C1 segment of cervical spinal cord (tissue), 14 donors: ENCODE measurements around the gene HNRNPA2B1.
"Not testable (repeated sequence)": the region's sequence is repeated elsewhere in the genome, so short reads cannot be mapped to it uniquely, and the experiment has no call there.

Experiments used
- DNase-seq, 14 donors: peaks; one replicate each; lab custom pipeline; 2025; lab: John Stamatoyannopoulos, UW

The HNRNPA2B1 gene

GRCh38 chr7:26147646-26148306 lies 52.8 kb downstream of the HNRNPA2B1 start:
- DNase-seq: not testable (repeated sequence)

- DNase-seq: no peak
Observed at GRCh38 chr7:26147030-26147429, 53.5 kb downstream of the HNRNPA2B1 start.

- DNase-seq: no peak
Observed at GRCh38 chr7:26145238-26145637, 55.3 kb downstream of the HNRNPA2B1 start.

GRCh38 chr7:26144184-26145080 lies 56.1 kb downstream of the HNRNPA2B1 start:
- DNase-seq: no peak

GRCh38 chr7:26143298-26144048 lies 57.1 kb downstream of the HNRNPA2B1 start:
- DNase-seq: no peak

GRCh38 chr7:26141077-26141476 lies 59.5 kb downstream of the HNRNPA2B1 start:
- DNase-seq: no peak

- DNase-seq: no peak
Observed at GRCh38 chr7:26140380-26140779, 60.2 kb downstream of the HNRNPA2B1 start.
